ENCODE data around the gene CASS4.

- TF ChIP-seq GATA3 (IDR thresholded peaks at IDR 0.05; ENCODE audit: low read depth, low read length) = no peak
- TF ChIP-seq GATA2 (IDR thresholded peaks at IDR 0.05; ENCODE audit: low read depth, low read length) = no peak
Measured at GRCh38 chr20:56380375-56380774, 31.7 kb upstream of the CASS4 start.

Data from SH-SY5Y (cell line).